ENCODE results near the gene SLC25A46.

DNA sequence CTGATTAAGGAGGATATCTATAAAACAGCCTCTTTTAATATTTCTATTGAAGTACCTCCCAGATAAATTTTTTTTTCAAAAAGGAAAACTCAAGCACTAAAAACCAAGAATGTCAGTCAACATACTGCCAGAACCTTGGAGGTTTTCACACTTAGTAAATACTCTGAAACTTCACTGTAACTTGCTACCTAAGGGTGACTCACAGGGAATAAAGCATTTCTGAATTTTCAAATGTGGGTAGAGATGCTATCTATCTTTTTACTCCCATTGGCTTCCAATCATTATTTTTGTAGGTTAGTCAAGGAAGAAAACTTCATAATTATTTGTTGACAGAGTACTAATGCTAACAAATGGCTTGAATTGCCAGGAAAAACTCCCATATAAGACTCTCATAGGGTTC, 46.1 kb downstream of the SLC25A46 start:
- TF ChIP-seq, protein P1, sequence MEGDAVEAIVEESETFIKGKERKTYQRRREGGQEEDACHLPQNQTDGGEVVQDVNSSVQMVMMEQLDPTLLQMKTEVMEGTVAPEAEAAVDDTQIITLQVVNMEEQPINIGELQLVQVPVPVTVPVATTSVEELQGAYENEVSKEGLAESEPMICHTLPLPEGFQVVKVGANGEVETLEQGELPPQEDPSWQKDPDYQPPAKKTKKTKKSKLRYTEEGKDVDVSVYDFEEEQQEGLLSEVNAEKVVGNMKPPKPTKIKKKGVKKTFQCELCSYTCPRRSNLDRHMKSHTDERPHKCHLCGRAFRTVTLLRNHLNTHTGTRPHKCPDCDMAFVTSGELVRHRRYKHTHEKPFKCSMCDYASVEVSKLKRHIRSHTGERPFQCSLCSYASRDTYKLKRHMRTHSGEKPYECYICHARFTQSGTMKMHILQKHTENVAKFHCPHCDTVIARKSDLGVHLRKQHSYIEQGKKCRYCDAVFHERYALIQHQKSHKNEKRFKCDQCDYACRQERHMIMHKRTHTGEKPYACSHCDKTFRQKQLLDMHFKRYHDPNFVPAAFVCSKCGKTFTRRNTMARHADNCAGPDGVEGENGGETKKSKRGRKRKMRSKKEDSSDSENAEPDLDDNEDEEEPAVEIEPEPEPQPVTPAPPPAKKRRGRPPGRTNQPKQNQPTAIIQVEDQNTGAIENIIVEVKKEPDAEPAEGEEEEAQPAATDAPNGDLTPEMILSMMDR (IDR thresholded peaks at IDR 0.05) = no peak
- TF ChIP-seq EZH2 (IDR thresholded peaks at IDR 0.05; ENCODE audit: borderline replicate concordance, insufficient read depth, low read depth, low read length, poor library complexity, severe bottlenecking) = no peak

Data from B cell (primary cell).